GM19035 (cell line): ENCODE data around the gene FHOD3.

Source experiments
- ATAC-seq: cut with Tn5 transposase; IDR thresholded peaks from one replicate; pipeline ENCODE4 v1.9.1; 2021; ENCODE audit not compliant: unreplicated experiment

FHOD3 gene

DNA sequence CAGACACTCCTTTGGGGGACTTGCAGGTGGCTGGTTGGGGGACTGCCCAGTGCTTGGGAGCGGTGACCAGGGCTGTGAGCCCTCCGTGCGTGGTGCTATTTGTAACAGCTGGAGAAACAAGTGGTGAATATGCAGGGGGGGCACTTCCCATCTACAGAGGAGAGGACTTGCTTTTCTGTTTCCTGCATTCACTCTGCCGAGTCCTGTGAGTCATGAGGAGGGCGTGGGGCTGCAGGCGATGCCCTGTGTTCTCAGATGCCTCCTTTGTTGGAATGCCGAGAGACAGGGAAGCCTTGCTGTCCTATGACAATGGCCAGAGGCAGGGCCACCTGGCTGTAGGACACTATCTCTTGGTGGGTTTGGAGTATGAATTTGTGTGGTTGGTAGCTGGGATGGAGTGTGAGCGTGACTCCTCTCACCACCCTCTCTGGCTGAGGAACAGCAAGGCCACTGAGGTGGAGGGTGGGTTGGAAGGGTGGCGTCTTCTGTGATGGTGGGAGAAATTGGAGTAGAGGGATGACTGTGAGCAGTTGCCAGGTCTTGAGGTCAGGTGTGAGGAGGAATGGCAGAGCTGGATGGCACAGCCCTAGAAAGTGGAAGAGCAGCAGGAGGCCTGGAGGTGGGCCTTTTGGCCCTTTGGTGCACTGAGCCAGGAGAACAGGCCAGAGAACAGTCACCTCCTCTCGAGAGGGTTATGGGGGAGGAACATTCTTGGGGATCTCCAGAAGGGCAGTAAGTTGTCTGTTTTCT lies 24.3 kb downstream of the FHOD3 start:
- ATAC-seq, result no peak

GRCh38 chr18:36322408-36322728 lies 24.9 kb downstream of the FHOD3 start:
- no peak for ATAC-seq

DNA sequence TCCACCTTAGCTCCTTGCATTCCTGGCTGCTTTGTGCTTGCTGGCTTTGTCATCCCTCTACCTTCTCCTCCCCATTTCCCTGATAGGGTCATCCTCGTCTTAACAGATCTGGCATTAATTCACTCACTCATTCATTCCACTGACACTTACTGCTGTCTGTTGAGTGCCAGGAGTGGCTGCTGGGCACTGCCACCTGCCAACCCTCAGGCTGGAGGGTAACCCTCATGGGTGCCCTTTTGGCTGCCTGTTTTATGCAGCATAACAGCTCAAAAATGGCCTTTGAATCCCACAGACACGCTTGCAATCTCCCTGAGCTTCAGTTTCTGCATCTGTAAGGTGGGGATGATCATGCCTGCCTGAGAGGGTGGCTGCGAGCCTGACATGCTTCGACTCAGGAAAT lies 25.2 kb downstream of the FHOD3 start:
- no peak for ATAC-seq

DNA sequence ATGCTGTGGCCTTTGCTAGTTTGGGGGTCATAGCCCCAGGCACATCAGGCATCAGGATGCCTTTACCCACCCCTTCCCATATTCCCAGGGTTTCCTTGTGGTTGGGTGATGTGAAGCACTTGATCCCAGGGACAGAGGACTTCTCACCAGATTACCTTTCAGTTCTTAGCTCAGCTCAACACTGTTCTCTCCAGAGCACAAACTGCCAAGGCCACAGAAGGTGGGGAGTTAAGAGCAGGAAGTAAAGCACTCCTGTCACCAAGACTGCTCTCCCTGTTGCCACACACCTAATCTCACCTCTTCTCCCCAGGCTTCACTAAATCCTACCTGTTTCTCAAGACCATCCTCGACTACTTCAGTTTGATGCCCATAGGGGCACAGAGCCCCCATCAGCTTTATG lies 25.9 kb downstream of the FHOD3 start:
- ATAC-seq, result no peak

GRCh38 chr18:36325846-36326245 lies 28.3 kb downstream of the FHOD3 start:
- ATAC-seq, result no peak

DNA sequence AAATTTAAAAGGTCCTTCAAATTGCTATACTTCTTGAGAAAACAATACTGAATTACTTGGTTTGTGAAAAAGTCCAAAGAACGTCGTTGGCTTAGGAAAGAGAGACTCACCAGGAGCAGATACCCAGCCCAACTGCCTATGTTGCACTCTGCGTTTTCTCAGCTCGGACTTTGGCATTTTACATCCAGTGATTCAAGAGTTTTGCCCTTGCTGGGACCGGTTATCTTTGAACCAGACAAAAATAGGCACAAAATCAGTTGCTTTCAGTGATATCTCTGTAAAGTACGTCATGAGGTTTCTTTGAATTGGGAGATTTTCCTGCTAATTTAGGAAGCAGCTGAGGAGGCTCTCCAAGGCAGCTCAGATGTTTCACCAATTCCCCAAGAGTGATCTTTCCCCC lies 29.3 kb downstream of the FHOD3 start:
- no peak for ATAC-seq

- ATAC-seq, result no peak
These were observed 30.1 kb downstream of the FHOD3 start for GRCh38 chr18:36327352-36328316.

DNA sequence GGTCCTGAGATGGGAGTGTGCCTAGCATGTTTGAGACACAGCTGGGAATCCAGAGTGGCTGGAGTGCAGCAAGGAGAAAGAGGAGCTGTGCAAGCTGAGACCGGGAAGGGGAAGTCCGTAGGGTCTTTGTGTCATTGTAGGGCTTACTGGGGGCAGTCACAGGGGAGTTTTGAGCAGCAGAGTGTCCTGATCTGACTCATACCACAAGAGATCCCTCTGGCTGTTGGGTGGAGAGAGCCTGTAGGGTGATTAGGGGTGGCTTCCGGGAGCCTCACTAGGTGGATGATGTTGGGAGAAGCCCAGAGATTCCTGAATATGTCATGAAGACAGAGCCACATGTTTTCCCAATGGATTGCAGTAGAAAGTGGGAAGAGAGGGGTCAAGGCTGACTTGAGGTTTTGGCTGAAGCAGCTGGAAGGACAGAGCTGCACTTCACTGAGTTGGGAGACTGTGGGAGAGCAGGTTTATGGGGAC lies 30.9 kb downstream of the FHOD3 start:
- ATAC-seq, result no peak

DNA sequence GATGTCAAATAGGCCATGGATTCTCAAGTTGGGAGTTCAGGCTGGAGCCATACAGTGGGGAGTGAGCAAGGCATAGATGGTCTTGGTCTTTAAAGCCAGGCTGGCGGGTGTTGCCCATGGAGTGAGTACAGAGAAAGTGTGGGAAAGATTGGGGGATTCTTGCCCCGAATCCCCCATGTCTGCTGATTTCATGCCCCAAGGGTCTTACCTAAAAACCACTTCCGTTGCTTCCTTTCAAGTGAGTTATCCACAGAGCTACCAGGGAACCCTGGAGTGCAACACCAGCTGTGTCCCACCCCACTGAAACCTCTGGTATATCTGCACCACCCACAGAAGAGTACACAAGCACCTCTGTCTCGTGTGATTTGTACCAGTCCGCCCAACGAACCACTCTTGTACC lies 31.4 kb downstream of the FHOD3 start:
- no peak for ATAC-seq

DNA sequence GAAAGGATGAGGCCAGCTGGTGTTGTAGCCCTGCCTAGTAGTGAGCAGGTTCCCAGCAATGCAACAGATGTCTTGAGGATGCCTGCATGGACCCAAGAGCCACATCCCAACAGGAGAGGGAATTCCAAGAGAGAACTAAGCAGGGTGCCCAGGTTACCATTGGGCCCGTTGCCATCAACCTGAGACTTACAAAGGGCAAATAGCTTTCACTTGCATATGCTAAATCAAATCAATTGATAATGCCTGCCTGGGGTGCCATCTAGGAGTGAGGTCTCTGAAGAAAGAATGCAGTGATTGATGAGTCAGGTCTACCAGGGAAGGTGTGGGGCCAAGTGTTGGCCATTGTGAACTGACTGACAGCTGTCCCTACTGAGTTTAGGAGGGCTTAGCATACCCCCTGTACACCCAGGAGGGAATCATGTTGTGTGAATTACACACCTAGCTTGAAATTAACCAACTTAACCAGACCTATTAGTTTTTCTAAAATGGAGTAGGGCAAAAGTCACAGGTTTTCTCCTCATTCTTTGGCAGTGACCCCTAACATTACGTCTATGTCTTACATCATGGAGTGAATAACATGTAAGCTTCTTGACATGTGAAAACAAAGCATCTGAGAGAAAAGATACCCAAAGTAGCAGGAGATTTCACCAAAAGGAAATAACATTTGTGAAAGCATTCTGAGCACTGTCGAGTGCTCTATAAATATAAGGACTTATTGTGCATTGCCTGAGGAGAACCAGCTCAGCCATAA lies 32.3 kb downstream of the FHOD3 start:
- no peak for ATAC-seq

DNA sequence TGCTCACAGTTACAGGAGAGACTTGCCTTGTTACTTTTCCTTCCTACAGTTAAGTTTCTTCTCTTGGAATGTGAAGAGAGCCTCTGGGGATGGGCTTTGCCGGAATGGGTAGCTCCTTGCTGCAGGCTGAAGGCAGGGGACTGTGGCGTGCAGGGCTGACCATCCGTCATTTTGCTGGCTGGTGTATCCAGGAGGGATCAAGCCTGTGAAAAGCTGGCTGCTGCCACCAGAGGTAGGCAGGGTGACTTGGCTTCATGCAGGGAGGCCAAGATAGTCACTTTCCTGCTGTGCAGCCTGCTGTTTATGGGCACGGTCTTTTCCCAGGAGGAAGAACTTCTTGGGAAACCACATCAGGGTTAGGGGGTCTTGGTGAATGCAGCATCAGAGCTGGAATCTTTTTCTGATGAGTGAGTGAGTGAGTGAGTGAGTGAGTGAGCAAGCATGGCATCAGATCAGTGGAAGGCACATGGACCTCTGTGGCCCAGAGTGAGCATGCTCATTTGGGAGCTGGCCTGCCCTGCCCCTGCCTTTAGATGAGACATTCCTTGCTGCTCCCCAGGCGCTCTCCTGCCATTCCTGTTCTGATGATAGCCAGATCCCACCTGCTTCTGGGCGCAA lies 33.0 kb downstream of the FHOD3 start:
- ATAC-seq, result no peak

- no peak for ATAC-seq
These were observed 34.0 kb downstream of the FHOD3 start for GRCh38 chr18:36331521-36331971.

GRCh38 chr18:36333414-36333813 lies 35.9 kb downstream of the FHOD3 start:
- no peak for ATAC-seq

GRCh38 chr18:36334798-36335197 lies 37.3 kb downstream of the FHOD3 start:
- no peak for ATAC-seq

DNA sequence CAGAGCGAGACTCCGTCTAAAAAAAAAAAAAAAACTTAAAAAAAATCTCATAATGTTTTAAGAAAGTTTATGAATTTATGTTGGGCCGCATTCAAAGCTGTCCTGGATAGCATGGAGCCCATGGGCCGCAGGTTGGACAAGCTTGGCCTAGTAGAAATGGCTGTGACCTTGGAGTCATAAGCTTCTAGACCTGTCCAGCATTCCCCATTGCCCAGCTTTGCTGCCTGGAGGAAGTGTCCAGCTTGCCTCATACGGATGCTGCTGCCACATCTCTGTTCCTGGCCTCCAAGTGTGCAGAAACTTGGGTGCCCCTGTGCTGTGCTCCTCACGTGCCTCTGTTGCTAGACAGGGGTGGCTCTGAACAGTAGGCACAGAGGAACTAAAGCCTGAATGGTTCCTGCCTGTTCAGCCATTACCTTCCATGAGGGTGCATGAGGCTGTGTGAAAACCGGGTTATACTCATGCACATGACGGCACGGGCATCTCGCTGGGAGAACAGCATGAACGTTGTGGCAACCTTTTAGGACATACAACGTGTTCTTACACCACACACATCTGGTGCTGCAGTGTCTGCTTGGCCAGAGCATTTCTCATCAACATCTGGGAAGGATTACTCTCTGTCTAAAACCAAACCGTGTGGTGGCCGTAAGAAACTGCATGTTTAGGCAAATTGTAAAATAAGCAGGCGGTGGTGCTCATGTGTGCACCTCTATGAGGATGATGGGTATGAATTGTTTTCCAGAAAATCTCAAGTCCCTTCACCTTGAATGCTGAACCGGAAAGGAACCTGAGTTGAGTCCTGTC lies 38.2 kb downstream of the FHOD3 start:
- no peak for ATAC-seq

DNA sequence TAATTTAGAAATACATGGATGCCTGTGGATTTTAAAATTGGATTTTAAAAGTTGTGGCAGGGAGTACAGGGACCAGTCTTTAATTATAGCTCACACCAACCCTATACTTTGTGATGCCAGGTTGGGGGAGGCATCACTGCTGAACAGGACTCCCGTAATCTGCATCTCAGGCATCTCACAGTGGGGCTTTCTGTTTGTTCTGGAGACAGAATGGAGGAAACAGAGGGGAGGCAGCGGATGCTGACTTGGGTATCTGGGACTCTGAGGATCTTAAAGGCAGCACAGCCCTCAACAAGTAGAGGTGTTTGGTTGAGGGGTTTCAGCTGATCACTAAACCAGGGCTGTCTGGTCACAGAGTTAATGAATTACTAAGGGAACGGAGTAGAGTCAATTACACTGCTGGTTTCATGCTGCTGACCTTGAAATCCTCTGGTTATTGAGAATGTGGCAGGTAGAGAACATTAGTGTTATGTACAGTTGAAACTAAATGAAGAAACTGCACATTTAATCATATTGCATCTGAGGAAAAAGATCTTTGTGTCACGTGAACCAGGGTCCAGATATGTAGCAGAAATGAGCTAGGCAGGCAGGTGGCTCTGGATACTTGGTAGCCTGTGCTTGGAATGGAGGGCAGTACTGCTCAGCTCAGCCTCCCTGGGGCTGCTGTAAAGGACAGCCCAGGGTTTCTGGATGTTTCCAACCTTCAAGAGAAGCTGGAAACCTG lies 40.3 kb downstream of the FHOD3 start:
- ATAC-seq, result no peak

DNA sequence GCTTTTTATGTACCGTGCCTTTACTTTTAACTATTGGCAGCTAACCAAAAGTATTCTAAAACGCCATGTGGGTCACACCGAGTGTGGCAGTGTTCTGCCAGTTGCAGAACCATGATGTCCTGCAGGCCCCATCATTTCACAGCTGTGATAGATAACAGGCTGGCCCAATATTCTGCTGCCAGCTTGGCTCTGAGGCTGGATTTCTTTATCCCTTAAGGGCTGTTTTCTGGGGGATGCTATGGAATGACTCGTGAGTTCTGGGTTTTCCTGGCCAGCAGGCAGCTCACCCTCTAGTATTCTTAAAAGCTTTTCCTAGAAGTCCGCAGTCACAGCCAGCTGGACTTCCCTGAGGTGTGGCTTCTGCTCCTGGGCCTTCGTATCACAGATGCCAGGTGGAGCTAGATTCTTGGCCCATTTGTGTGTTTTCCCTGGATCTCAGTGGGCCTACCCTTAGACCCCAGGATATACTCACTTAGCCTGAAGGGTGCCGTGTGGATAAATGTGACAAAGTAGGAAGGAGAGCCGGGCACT lies 41.0 kb downstream of the FHOD3 start:
- ATAC-seq, result no peak

DNA sequence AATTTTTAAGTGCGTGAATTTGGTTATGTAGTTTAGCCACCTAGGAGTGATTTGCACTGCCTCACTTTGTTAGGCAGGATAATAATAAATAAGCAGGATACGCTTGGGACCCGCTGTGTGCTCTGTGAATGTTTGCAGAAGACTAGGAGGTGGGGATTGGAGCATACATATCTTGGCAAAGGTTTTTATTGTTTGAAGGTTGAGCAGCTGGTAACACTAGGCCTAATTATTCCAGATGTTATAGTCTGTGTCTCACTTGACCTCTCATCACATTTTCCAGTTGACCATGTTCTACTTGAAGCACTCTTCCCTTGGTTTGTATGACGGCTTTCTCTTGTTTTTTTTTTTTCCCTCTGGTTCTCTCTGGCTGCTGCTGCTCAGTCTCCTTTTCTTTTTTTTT lies 42.7 kb downstream of the FHOD3 start:
- ATAC-seq, result no peak

DNA sequence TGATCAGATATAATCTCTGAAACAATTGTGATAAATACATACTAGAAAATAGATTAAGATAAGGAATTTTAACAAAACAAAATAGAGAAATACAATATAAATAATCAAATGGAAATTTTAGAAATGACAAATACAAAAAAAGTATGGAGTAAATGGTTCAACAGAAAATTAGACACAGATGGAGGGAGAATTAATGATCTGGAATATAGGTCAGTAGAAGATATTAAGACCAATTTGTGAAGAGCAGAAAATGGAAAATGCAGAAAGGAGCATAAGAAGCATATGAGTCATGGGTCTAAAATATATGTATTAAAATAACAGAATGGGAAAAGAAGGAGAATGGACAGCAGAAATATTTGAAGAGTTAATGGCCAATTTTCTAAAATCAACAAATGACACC lies 44.4 kb downstream of the FHOD3 start:
- ATAC-seq, result no peak
